AG09319 (cell line): Measurements from ENCODE around the gene SAMD10.
"Not testable (repeated sequence)": the region's sequence is repeated elsewhere in the genome, so short reads cannot be mapped to it uniquely, and the experiment has no call there.

Experiments used
- DNase-seq: peaks from one replicate; pipeline ENCODE4 v3.0.0-alpha.2; 2010; ENCODE audit warnings: low read depth; ENCODE audit errors: extremely low read depth
- CTCF ChIP-seq: IDR thresholded peaks from 2 replicates; pipeline ENCODE4 v1.5.1; 2011; ENCODE audit warnings: low read depth, mild to moderate bottlenecking, inconsistent platforms, low read length, moderate library complexity

SAMD10 gene

DNA sequence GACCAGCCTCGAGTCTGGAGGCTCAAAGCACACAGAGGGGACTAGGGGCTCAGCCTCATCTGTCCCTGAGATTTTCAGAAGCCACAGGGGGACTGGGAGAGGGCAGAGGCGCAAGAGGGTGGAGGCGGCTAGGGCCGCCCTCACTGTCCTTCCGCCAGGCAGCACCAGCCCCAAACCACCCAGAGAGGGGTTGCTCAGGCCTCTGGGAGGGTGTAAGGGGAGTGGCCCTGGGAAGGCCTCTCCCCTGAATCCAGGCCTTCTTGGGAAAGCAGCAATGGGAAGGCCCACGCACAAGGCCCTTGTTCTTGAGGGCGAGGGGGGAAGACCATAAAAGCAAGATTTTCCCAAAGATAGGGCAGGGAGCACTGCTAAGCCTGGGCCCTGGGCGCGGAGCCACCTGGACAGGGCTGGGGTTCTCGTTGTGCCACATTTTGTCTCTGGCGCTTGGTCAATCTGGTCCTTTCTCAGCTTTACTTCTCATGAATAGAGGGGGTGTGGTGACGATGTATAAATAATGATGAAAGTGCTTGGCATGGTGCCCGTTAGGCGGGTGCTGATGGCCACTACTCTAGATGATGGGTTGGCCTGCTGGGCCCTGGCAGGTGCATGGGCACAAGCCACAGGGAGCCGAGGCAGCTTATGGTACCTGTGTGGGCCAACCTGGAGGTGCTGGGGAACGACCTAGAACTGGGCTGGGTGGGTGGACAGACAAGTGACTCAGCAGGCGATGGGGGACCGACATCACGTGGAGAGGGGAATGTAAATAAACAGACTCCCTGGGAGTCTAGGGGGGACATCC is 4.8 kb downstream of the SAMD10 start:
- no peak for DNase-seq
- TF ChIP-seq CTCF = no peak

- TF ChIP-seq CTCF = peak; percentile 98
- no peak for DNase-seq
These were observed 5.6 kb downstream of the SAMD10 start for GRCh38 chr20:63973636-63974401.

DNA sequence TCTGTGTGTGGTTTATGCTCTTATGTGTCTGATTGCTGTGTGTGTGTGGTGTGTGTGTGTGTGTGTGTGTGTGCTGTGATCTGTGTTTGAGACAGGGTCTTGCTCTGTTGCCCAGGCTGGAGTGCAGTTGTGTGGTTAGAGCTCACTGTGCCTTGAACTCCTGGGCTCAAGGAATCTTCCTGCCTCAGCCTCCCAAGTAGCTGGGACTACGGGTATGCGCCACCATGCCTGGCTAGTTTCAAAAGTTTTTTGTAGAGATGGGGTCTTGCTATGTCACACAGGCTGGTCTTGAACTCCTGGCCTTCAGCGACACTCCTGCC is 6.3 kb downstream of the SAMD10 start:
- DNase-seq = no peak
- no peak for TF ChIP-seq CTCF

DNA sequence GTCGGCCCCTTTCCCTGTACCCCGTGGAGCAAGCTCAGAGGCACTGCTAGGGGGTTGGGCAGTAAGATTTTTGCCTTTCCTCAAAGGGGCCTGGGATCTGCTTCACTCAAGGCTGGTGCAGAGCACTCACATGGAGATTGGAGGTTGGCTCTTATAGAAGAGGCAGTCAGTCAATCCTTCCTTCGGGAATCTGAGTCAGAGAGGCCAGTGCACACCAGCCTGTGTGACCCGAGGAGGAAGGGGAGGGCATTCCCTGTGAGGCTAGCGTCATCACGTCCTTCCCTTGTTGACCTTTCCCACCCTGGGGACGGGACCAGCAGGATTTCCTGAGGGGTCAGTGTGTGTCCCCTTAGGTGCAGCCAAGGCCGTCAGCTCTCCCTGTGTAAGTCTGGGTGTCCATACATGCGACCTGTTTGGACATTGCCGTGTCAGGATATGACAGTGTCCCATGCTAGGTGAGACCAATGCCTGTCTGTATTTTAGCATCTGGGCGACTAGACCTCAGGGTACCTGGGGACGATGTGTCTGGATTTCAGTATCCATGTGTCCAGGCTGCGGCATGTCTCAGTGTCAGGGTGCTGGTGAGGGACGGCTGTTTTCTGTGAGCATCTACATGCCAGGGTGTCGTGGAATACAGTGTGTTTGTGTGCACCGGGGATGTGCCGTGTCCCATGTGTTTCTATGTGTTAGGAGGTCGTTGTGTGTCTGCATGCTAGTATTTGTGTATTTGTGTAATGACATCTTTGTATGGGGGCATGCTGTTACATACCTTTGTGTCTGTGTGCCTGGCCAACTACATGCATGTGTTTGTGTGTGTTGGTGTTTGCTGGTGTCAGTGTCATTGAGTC is 6.9 kb downstream of the SAMD10 start:
- DNase-seq = no peak
- no peak for TF ChIP-seq CTCF

GRCh38 chr20:63971960-63972311 is 7.5 kb downstream of the SAMD10 start:
- not testable (repeated sequence) for DNase-seq

GRCh38 chr20:63970714-63971431 is 8.6 kb downstream of the SAMD10 start:
- DNase-seq = no peak
- no peak for TF ChIP-seq CTCF
